HepG2 (cell line): ENCODE data around the gene SOX12. TPM values are rescaled to one million over a fixed set of nuclear protein-coding genes. Genes with fewer than 3 reads are reported as not detected.

Experiments
- FUBP1 ChIP-seq: sonication (generic); formaldehyde crosslinking; IDR thresholded peaks from 2 replicates; pipeline ENCODE4 v1.5.1; 2020; ENCODE audit warnings: missing genetic modification reagents, mild to moderate bottlenecking, borderline replicate concordance
- HES4 ChIP-seq: sonication (generic); formaldehyde crosslinking; IDR thresholded peaks from 2 replicates; pipeline ENCODE4 v1.9.0; 2021; ENCODE audit warnings: mild to moderate bottlenecking, missing genetic modification reagents, borderline replicate concordance
- IRF1 ChIP-seq: sonication (generic); formaldehyde crosslinking; IDR thresholded peaks from 2 replicates; pipeline ENCODE4 v1.4.0; 2020; ENCODE audit warnings: low read depth, mild to moderate bottlenecking, missing genetic modification reagents
- PATZ1 ChIP-seq: sonication (generic); formaldehyde crosslinking; IDR thresholded peaks from 2 replicates; pipeline ENCODE4 v1.4.0; 2020; ENCODE audit warnings: missing genetic modification reagents
- PHF8 ChIP-seq: sonication (generic); formaldehyde crosslinking; IDR thresholded peaks from 2 replicates; pipeline ENCODE4 v1.5.0; 2020; ENCODE audit warnings: missing genetic modification reagents
- RBM22 ChIP-seq: fragments of 200-400 bp; formaldehyde crosslinking; optimal IDR thresholded peaks from 2 replicates; pipeline ENCODE3; 2017; ENCODE audit warnings: mild to moderate bottlenecking, low read length, moderate library complexity
- SUZ12 ChIP-seq: fragments of 150-350 bp; IDR thresholded peaks from 2 replicates; pipeline ENCODE4 v1.6.1; 2014; ENCODE audit warnings: low read depth, low read length
- TFAP4 ChIP-seq: sonication (generic); IDR thresholded peaks from 2 replicates; pipeline ENCODE4 v1.6.1; 2016; ENCODE audit warnings: low read depth, borderline replicate concordance
- ZNF234 ChIP-seq: sonication (generic); formaldehyde crosslinking; conservative IDR thresholded peaks from 2 replicates; pipeline ENCODE4 v1.5.1; 2020; ENCODE audit warnings: mild to moderate bottlenecking, missing genetic modification reagents
- ZNF407 ChIP-seq: sonication (generic); formaldehyde crosslinking; IDR thresholded peaks from one replicate; pipeline ENCODE4 v1.5.1; 2020; ENCODE audit warnings: mild to moderate bottlenecking, missing genetic modification reagents; ENCODE audit errors: not compliant biosample characterization
- polyA plus RNA-seq, 8 experiments: library from polyadenylated mRNA; depleted of rRNA in 3 of 8; stranded (reverse) in 7 of 8; unstranded in 1 of 8; fragments of >200 nt; fragmentation: Illumina TruSeq in 4 of 8; extraction: Trizol in 4 of 8; gene quantifications; 2 replicates each; pipeline versions ENCODE4 v1.2.1 to v1.2.3, GENCODE V29; 2011 to 2016; ENCODE audit warnings: low read depth in 4 of 8, missing spikeins in 1 of 8, mixed read lengths in 1 of 8; ENCODE audit not compliant: insufficient read depth in 1 of 8
- total RNA-seq, 5 experiments: library from RNA; depleted of rRNA; stranded (reverse); fragments of >200 nt; fragmentation: Illumina TruSeq; extraction: Trizol; gene quantifications; 2 replicates each; pipeline ENCODE4 v1.2.3, GENCODE V29; 2016; ENCODE audit warnings: low read depth in 1 of 5
- TF ChIP-seq, protein P1 (sequence below): IDR thresholded peaks from 2 replicates; pipeline ENCODE4 v1.6.1; 2016; ENCODE audit warnings: control low read depth
- TF ChIP-seq, protein P2 (sequence below): sonication (generic); formaldehyde crosslinking; IDR thresholded peaks from 2 replicates; pipeline ENCODE4 v1.4.0; 2020; ENCODE audit warnings: missing genetic modification reagents

Gene SOX12
- total and polyA plus RNA-seq, 2 of the 13 experiments (the other 11 are each of a cell fraction or from before 2014, with no cell fraction given): 10.0 to 18.7 TPM

DNA sequence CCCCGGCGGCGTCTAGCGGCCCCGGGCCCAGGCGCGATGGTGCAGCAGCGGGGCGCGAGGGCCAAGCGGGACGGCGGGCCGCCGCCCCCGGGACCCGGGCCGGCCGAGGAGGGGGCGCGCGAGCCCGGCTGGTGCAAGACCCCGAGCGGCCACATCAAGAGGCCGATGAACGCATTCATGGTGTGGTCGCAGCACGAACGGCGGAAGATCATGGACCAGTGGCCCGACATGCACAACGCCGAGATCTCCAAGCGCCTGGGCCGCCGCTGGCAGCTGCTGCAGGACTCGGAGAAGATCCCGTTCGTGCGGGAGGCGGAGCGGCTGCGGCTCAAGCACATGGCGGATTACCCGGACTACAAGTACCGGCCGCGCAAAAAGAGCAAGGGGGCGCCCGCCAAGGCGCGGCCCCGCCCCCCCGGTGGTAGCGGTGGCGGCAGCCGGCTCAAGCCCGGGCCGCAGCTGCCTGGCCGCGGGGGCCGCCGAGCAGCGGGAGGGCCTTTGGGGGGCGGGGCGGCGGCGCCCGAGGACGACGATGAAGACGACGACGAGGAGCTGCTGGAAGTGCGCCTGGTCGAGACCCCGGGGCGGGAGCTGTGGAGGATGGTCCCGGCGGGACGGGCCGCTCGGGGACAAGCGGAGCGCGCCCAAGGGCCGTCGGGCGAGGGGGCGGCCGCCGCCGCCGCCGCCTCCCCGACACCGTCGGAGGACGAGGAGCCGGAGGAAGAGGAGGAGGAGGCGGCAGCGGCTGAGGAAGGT, 715 bp downstream of the SOX12 start (continued):
- TF ChIP-seq PATZ1 (CRISPR knock-in tag) (no peak; the same call in 1 of the 2 replicates), HES4 (CRISPR knock-in tag) (peak; percentile 16; the same call in 1 of the 2 replicates), TFAP4 (no peak), SUZ12 (no peak), RBM22 (peak; percentile 63), PHF8 (CRISPR knock-in tag) (peak; percentile 61), FUBP1 (CRISPR knock-in tag) (no peak), IRF1 (CRISPR knock-in tag) (no peak), ZNF234 (CRISPR knock-in tag) (no peak), ZNF407 (CRISPR knock-in tag) (no peak)
- TF ChIP-seq, protein P1, sequence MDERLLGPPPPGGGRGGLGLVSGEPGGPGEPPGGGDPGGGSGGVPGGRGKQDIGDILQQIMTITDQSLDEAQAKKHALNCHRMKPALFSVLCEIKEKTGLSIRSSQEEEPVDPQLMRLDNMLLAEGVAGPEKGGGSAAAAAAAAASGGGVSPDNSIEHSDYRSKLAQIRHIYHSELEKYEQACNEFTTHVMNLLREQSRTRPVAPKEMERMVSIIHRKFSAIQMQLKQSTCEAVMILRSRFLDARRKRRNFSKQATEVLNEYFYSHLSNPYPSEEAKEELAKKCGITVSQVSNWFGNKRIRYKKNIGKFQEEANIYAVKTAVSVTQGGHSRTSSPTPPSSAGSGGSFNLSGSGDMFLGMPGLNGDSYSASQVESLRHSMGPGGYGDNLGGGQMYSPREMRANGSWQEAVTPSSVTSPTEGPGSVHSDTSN: no peak
- TF ChIP-seq, protein P2, sequence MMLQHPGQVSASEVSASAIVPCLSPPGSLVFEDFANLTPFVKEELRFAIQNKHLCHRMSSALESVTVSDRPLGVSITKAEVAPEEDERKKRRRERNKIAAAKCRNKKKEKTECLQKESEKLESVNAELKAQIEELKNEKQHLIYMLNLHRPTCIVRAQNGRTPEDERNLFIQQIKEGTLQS (CRISPR knock-in tag): no peak; the same call in 1 of the 2 replicates
